Activated CD8-positive, alpha-beta memory T cell treated with anti-CD3 and anti-CD28 coated beads, Interleukin-2, amount 10 ng/mL, durations not matched to agents 7 days and 5 days (primary cell): ENCODE data around the gene KLHDC4. TPM values are rescaled to one million over a fixed set of nuclear protein-coding genes. Genes with fewer than 3 reads are reported as not detected.

Experiments
- ATAC-seq: fragments of 150-1000 bp; cut with Tn5 transposase; one replicate; pipeline ENCODE4 v1.10.0; 2021; ENCODE audit warnings: moderate library complexity
- CTCF ChIA-PET: fragments of 350-600 bp; sonication (Branson Sonifier 250); formaldehyde crosslinking; loops from one replicate; lab custom pipeline; 2021; ENCODE audit warnings: antibody characterized with exemption; lab: Charles Lee
- DNase-seq: peaks from one replicate; pipeline ENCODE4 v3.0.0-alpha.2; 2020
- H3K27ac Mint-ChIP-seq: one replicate; pipeline ENCODE4 v1.8.0; 2021; ENCODE audit warnings: mild to moderate bottlenecking, mixed read lengths
- H3K27me3 Mint-ChIP-seq: one replicate; pipeline ENCODE4 v1.8.0; 2021; ENCODE audit warnings: mixed read lengths
- H3K36me3 Mint-ChIP-seq: one replicate; pipeline ENCODE4 v1.8.0; 2021; ENCODE audit warnings: mild to moderate bottlenecking, mixed read lengths
- H3K4me1 Mint-ChIP-seq: one replicate; pipeline ENCODE4 v1.8.0; 2021; ENCODE audit warnings: mixed read lengths
- H3K4me3 Mint-ChIP-seq: one replicate; pipeline ENCODE4 v1.8.0; 2021; ENCODE audit warnings: mild to moderate bottlenecking, moderate library complexity, mixed read lengths
- H3K9me3 Mint-ChIP-seq: one replicate; pipeline ENCODE4 v1.8.0; 2022; ENCODE audit warnings: low read depth, mixed read lengths
- total RNA-seq, 2 experiments: library from RNA; stranded (reverse); gene quantifications; one replicate each; pipeline ENCODE4 v1.2.3, GENCODE V29; 2021

Gene KLHDC4
- total RNA-seq, 2 experiments from 2014 or later = 86.0 to 114 TPM

- ATAC-seq (no peak), DNase-seq (no peak)
- no peaks in the 10 kb centered on the region for H3K9me3 Mint-ChIP-seq
- no peaks in the 10 kb centered on the region for H3K27me3 Mint-ChIP-seq
- H3K4me1 Mint-ChIP-seq = peaks cover 20% of the 10 kb centered on the region
- H3K27ac Mint-ChIP-seq = no peak overlapping the region
- CTCF ChIA-PET = no interaction called here
- no peak overlapping the region for H3K4me3 Mint-ChIP-seq
- H3K36me3 Mint-ChIP-seq = peaks cover 22% of the 10 kb centered on the region
These were observed 50.1 kb downstream of the KLHDC4 start for GRCh38 chr16:87715658-87716057.

DNA sequence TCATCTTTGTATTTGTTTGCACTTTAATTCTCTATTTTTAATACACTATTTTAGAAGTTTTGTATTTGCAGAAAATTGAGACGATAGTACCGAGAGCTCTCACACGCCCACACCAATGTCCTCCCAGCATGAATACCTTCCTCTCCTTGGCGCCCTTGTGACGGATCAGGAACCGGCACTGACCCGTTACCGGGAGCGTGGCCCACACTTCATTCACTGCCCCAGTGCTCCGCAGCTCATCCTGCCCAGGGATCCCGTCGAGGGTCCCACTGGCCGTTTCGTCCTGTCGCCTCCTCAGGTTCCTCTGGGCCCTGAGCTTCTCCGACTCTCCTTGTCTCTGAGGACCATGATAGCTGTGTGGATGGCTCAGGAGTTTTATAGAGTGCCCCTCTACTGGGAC lies 50.6 kb downstream of the KLHDC4 start:
- DNase-seq = no peak
- H3K36me3 Mint-ChIP-seq = peaks cover 21% of the 10 kb centered on the region

GRCh38 chr16:87713451-87714229 lies 52.1 kb downstream of the KLHDC4 start:
- Mint-ChIP-seq H3K9me3 (no peaks in the 10 kb centered on the region), H3K4me1 (peaks cover 20% of the 10 kb centered on the region), H3K36me3 (peaks cover 12% of the 10 kb centered on the region), H3K4me3 (no peak overlapping the region), H3K27ac (peak overlapping the region; percentile 85), H3K27me3 (no peaks in the 10 kb centered on the region)
- CTCF ChIA-PET = interaction anchor here (0.7 to 1.4 kb wide), 3 partner anchors 10 to 52 kb away, joined by 3 to 4 read pairs (median 3); partner anchors contain the start of gene KLHDC4
- ATAC-seq (peak; percentile 91), DNase-seq (peak; percentile 83)

More for the DNA sequence above, 50.6 kb downstream of the KLHDC4 start:
- no peak for ATAC-seq
- no peaks in the 10 kb centered on the region for H3K27me3 Mint-ChIP-seq
- H3K27ac Mint-ChIP-seq = no peak overlapping the region
- no peaks in the 10 kb centered on the region for H3K9me3 Mint-ChIP-seq
- H3K4me3 Mint-ChIP-seq = no peak overlapping the region
- CTCF ChIA-PET = interaction anchor here (1.4 kb wide), 1 partner anchor 8 kb away, joined by 4 read pairs; no protein-coding TSS in a partner anchor
- peaks cover 20% of the 10 kb centered on the region for H3K4me1 Mint-ChIP-seq

DNA sequence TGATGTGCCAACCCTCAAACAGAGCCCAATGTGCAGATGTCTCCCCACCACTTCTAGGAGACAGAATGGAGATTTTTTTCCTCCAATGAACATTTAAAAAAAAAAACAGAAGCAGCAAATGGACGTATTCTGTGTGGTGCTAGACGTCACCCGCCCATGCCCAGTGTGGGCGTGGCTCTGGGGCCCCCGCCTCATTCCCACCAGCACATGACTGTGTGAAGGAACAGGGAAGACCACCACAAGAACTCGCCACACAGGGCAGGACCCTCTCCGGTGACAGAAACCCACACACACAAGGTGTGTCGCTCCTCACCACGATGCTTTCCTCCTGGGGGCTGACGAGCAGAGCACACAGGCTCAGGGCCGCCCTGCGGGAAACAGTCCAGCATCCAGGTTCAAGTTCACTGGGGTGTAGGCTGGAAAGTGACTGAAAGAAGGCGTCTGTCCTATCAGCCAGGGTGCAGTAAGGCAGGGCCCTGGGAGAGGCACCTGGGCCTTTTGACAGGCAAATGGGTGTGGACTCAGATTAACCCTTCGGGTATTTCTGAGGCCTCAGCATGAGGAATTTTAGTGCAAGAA lies 53.5 kb downstream of the KLHDC4 start:
- H3K9me3 Mint-ChIP-seq = no peaks in the 10 kb centered on the region
- DNase-seq = no peak
- no peak overlapping the region for H3K27ac Mint-ChIP-seq
- H3K36me3 Mint-ChIP-seq = peaks cover 14% of the 10 kb centered on the region
- no peaks in the 10 kb centered on the region for H3K27me3 Mint-ChIP-seq
- no peak for ATAC-seq
- H3K4me1 Mint-ChIP-seq = peaks cover 20% of the 10 kb centered on the region
- CTCF ChIA-PET = no interaction called here
- no peak overlapping the region for H3K4me3 Mint-ChIP-seq

DNA sequence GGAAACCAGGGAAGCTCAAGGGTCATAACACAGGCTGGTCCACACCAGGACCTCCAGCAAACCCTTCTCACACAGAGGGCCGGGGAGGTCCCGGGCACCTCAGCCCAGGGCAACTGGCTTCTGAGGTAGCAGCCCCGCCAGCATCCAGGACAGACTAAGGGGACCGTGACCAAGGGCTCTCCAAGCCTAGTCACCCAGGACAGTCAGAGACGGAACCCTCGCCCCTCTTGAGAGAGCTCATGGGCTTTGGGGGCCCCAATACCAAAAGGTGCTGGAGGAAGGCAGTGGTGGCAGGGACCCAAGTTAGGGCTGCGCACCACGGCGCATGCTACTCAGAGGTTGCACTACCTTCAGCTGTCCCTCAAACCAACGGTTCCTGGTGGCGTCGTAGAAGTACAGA lies 54.9 kb downstream of the KLHDC4 start:
- Mint-ChIP-seq H3K36me3 (peaks cover 16% of the 10 kb centered on the region), H3K27me3 (no peaks in the 10 kb centered on the region), H3K4me1 (peaks cover 20% of the 10 kb centered on the region), H3K9me3 (no peaks in the 10 kb centered on the region), H3K4me3 (no peak overlapping the region), H3K27ac (no peak overlapping the region)
- CTCF ChIA-PET = interaction anchor here (1.7 kb wide), 1 partner anchor 12 kb away, joined by 6 read pairs; no protein-coding TSS in a partner anchor
- DNase-seq (no peak), ATAC-seq (no peak)

GRCh38 chr16:87709677-87710076 lies 56.1 kb downstream of the KLHDC4 start:
- CTCF ChIA-PET = interaction anchor here (0.6 kb wide), 1 partner anchor 83 kb away, joined by 3 read pairs; no protein-coding TSS in a partner anchor
- H3K27me3 Mint-ChIP-seq = no peaks in the 10 kb centered on the region
- H3K4me3 Mint-ChIP-seq = no peak overlapping the region
- no peak for ATAC-seq
- H3K36me3 Mint-ChIP-seq = peaks cover 15% of the 10 kb centered on the region
- peaks cover 20% of the 10 kb centered on the region for H3K4me1 Mint-ChIP-seq
- no peaks in the 10 kb centered on the region for H3K9me3 Mint-ChIP-seq
- no peak overlapping the region for H3K27ac Mint-ChIP-seq
- DNase-seq = no peak

DNA sequence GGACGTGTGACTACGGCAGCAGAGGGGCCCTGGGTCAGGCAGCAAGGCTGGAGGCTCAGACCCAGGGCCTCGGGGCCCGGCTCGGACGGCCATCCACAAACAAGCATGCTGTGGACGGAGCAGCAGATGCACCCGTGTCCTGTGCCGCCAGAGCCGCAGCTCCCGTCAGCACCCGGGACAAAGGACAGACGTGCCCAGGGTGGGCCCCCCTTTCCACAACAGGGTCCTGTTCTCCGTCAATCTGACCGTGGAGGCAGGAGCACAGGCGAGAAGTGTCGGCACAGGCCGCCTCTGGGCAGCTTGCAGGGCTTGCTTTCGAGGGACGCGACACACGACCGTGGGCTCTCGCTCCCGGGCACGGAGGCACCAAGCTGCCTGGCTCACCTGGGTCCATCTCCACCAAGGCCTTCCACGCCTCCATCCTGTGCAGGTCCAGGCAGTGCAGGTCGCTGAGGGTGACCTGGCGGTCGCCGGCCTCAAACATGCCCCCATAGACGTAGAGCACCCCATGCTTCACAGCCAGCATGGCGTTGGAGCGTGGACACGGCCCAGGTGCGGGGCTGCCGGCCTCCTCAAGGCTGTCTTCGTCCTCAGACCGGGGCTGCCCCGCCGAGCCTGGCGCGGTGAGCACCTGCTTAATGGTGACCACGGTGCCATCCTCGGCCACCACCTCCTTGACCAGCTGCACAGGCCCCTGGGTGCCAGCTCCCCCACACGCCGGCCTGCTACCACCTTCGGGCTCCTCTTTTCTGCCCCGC lies 56.7 kb downstream of the KLHDC4 start:
- no peak overlapping the region for H3K27ac Mint-ChIP-seq
- H3K4me3 Mint-ChIP-seq = no peak overlapping the region
- peaks cover 19% of the 10 kb centered on the region for H3K4me1 Mint-ChIP-seq
- no peaks in the 10 kb centered on the region for H3K9me3 Mint-ChIP-seq
- no peaks in the 10 kb centered on the region for H3K27me3 Mint-ChIP-seq
- no peak for ATAC-seq
- CTCF ChIA-PET = no interaction called here
- no peak for DNase-seq
- peaks cover 15% of the 10 kb centered on the region for H3K36me3 Mint-ChIP-seq

DNA sequence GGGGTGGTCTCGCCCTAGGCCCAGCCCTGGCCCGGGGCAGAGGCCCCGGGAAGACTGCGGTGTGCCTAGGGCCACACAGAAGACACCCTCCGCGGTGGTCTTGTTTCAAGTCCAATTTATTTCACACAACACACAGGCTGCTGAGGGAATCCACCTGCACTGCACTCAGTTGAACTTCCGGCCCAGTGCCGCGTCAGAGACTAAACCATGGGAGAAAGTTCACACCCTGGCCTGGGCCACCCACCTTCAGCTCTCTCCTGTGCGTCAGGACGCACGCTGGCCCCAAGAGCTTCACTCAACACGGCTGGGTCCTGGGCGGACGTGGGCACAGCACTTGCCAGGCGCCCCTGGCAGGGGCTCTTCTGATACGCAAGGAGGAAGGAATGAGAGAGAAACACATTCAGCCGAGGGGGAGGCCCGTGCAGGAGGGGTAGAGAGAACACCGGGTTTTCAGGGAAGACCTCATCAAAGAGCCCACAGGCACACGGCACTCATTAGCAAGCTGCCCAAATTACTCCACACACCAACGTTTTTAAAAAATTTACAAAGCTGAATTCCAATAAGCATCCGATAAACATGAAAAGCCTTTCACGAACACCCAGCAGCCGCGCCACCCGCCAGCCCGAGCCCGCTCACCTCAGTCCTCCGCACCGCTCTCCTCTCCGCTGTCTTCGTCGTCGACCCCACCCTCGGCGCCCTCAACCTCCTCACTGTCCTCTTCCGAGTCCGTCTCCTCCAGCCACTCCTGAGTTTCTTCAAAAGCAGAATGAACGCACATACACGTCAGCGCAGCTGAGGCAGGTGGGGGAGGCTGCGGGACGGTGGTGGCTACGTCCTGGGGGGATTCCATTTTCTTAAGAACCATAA lies 57.8 kb downstream of the KLHDC4 start:
- H3K36me3 Mint-ChIP-seq = peaks cover 14% of the 10 kb centered on the region
- H3K9me3 Mint-ChIP-seq = no peaks in the 10 kb centered on the region
- H3K4me3 Mint-ChIP-seq = no peak overlapping the region
- H3K4me1 Mint-ChIP-seq = peaks cover 16% of the 10 kb centered on the region
- no peak overlapping the region for H3K27ac Mint-ChIP-seq
- ATAC-seq (no peak), DNase-seq (no peak)
- no peaks in the 10 kb centered on the region for H3K27me3 Mint-ChIP-seq
- CTCF ChIA-PET = no interaction called here

GRCh38 chr16:87707097-87707496 lies 58.7 kb downstream of the KLHDC4 start:
- H3K4me1 Mint-ChIP-seq = peaks cover 21% of the 10 kb centered on the region
- no peak overlapping the region for H3K4me3 Mint-ChIP-seq
- H3K9me3 Mint-ChIP-seq = no peaks in the 10 kb centered on the region
- no peaks in the 10 kb centered on the region for H3K27me3 Mint-ChIP-seq
- no peak for DNase-seq
- peaks cover 20% of the 10 kb centered on the region for H3K36me3 Mint-ChIP-seq
- CTCF ChIA-PET = no interaction called here
- H3K27ac Mint-ChIP-seq = no peak overlapping the region
- ATAC-seq = no peak

DNA sequence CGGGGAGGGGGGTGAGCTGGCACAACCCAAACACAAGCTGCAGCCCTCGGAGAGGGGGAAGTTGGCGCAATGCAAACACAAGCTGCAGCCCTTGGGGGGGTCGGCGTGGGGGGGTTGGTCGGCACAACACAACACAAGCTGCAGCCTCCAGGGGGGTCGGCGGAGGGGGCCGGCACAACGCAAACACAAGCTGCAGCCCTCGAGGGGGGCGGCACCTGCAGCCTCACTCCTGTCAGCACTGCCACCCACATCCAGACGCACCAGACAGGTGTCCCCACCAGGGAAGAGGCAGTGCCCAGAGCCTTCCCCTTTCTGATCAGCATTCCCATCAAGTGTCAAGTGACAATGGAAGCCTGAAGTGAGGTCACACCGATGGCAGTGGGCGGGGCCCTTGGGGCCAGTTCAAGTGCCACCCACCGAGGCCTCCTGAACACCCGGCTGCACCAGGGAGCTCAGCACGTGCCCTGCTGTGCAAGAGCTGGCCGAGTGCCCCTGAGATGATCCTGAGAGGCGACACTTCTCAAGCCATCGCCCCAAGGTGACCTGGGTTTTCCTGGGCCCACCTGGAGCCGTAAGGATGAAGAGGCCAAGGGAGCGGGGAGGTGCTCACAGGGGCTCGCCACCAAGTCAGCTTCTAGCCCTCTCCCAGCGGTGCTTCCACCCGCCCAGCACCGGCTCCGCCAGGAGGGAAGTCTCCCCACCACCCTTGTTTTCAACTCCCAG lies 59.3 kb downstream of the KLHDC4 start:
- Mint-ChIP-seq H3K4me3 (no peak overlapping the region), H3K27ac (no peak overlapping the region), H3K27me3 (no peaks in the 10 kb centered on the region), H3K36me3 (peaks cover 19% of the 10 kb centered on the region), H3K9me3 (no peaks in the 10 kb centered on the region), H3K4me1 (peaks cover 27% of the 10 kb centered on the region)
- no peak for DNase-seq
- CTCF ChIA-PET = interaction anchor here (1.1 kb wide), 1 partner anchor 165 kb away, joined by 3 read pairs; no protein-coding TSS in a partner anchor
- ATAC-seq = no peak

DNA sequence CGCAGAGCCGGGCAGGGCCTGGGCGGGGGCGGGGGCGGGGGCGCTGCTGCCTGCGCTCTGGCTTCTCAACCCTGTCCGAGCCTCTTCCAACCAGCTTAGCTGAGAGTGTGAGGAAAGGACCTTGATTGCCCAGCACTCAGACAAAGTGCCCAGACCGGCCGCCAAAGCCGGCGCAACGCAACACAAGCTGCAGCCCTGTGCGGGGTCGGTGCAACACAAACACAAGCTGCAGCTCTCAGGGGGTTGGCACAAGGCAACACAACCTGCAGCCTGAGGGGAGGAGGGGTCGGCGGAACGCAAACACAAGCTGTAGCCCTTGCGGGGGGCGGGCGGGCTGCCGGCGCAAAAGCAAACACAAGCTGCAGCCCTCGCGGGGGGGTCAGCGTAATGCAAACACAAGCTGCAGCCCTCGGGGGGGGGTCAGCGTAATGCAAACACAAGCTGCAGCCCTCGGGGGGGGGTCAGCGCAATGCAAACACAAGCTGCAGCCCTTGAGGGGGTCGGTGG lies 60.0 kb downstream of the KLHDC4 start:
- DNase-seq = no peak
- Mint-ChIP-seq H3K4me3 (no peak overlapping the region), H3K27ac (no peak overlapping the region), H3K9me3 (no peaks in the 10 kb centered on the region), H3K27me3 (no peaks in the 10 kb centered on the region), H3K4me1 (peaks cover 31% of the 10 kb centered on the region), H3K36me3 (peaks cover 19% of the 10 kb centered on the region)
- ATAC-seq = no peak
- CTCF ChIA-PET = interaction anchor here (1.0 to 1.1 kb wide), 2 partner anchors 165 to 313 kb away, joined by 3 read pairs; no protein-coding TSS in a partner anchor
